NCI-H524 treated with DMSO at 0.1 percent for 48 hours (cell line): Measurements from ENCODE around the gene PRPS1.
"Not testable (repeated sequence)": the region's sequence is repeated elsewhere in the genome, so short reads cannot be mapped to it uniquely, and the experiment has no call there.

Experiments
- DNase-seq: peaks from one replicate; lab custom pipeline; 2025; lab: John Stamatoyannopoulos, UW

PRPS1 gene

GRCh38 chrX:107627838-107628661, at the start of gene PRPS1:
PRPS1 (plus strand) TSS chrX:107628510; CDS start chrX:107628629, 119 bp downstream.
- peak; percentile 90 for DNase-seq

GRCh38 chrX:107579956-107580355, 48.4 kb upstream of the PRPS1 start:
- DNase-seq: no peak

GRCh38 chrX:107581923-107582322, 46.4 kb upstream of the PRPS1 start:
- no peak for DNase-seq

- no peak for DNase-seq
Measured at GRCh38 chrX:107589243-107589642, 39.1 kb upstream of the PRPS1 start.

- DNase-seq: no peak
Measured at GRCh38 chrX:107596651-107597050, 31.7 kb upstream of the PRPS1 start.

- no peak for DNase-seq
Measured at GRCh38 chrX:107597264-107597663, 31.0 kb upstream of the PRPS1 start.

GRCh38 chrX:107597791-107598190, 30.5 kb upstream of the PRPS1 start:
- no peak for DNase-seq

- no peak for DNase-seq
Measured at GRCh38 chrX:107599450-107599861, 28.9 kb upstream of the PRPS1 start.

- no peak for DNase-seq
Measured at GRCh38 chrX:107600366-107600765, 27.9 kb upstream of the PRPS1 start.

GRCh38 chrX:107601326-107601725, 27.0 kb upstream of the PRPS1 start:
- DNase-seq: no peak

GRCh38 chrX:107601759-107602158, 26.6 kb upstream of the PRPS1 start:
- no peak for DNase-seq

- DNase-seq: no peak
Measured at GRCh38 chrX:107602694-107603239, 25.5 kb upstream of the PRPS1 start.

GRCh38 chrX:107603429-107604159, 24.7 kb upstream of the PRPS1 start:
- DNase-seq: no peak

- DNase-seq: not testable (repeated sequence)
Measured at GRCh38 chrX:107609061-107609460, 19.2 kb upstream of the PRPS1 start.

- no peak for DNase-seq
Measured at GRCh38 chrX:107610667-107611066, 17.6 kb upstream of the PRPS1 start.

- no peak for DNase-seq
Measured at GRCh38 chrX:107619885-107620322, 8.4 kb upstream of the PRPS1 start.

GRCh38 chrX:107624893-107625292, 3.4 kb upstream of the PRPS1 start:
- no peak for DNase-seq

- no peak for DNase-seq
Measured at GRCh38 chrX:107625739-107626138, 2.6 kb upstream of the PRPS1 start.

GRCh38 chrX:107626481-107626880, 1.8 kb upstream of the PRPS1 start:
- no peak for DNase-seq

- no peak for DNase-seq
Measured at GRCh38 chrX:107626916-107627315, 1.4 kb upstream of the PRPS1 start.

GRCh38 chrX:107628662-107629539, 591 bp downstream of the PRPS1 start:
- peak; percentile 11 for DNase-seq

GRCh38 chrX:107629540-107629909, 1.2 kb downstream of the PRPS1 start:
- peak; percentile 4 for DNase-seq
